Hippocampal formation (tissue), 2 donors: ENCODE results near the gene IKZF3.
"Not testable (repeated sequence)": the region's sequence is repeated elsewhere in the genome, so short reads cannot be mapped to it uniquely, and the experiment has no call there.

Experiments used
- DNase-seq, 2 donors: peaks; one replicate each; lab custom pipeline; 2025; lab: John Stamatoyannopoulos, UW

The IKZF3 gene

DNA sequence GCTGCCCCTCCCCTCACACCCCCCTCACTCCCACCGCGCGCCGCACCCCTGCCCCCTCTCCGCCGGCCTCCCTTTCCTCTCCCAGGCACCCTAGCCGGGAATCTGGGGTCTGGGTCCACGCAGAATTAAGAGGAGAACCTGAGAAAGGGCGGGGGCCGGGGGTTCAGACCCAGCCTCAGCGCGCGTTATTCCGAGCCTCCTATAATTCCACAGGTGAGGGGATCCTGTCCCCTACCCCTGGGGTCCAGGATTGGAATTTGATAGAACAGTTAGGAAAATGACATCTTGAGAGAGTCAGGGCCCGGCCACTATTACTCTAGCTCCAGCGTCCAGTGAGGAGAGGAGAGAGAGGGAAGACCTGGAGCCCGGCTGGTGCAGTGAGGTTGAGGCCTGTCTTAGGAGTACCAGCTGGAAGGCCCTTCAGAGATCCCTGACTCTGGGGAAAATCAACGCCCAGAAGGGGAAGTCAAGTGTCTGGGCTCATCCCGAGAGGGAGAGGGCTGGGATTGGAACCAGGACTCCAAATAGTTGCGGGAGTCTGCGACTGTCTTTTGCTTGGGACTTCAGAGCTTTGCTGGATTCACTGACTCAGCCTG lies 109.1 kb downstream of the IKZF3 start:
- no peak for DNase-seq

- peak; percentile 78 to 84 for DNase-seq
Measured at GRCh38 chr17:39754161-39754957, 109.8 kb downstream of the IKZF3 start.

DNA sequence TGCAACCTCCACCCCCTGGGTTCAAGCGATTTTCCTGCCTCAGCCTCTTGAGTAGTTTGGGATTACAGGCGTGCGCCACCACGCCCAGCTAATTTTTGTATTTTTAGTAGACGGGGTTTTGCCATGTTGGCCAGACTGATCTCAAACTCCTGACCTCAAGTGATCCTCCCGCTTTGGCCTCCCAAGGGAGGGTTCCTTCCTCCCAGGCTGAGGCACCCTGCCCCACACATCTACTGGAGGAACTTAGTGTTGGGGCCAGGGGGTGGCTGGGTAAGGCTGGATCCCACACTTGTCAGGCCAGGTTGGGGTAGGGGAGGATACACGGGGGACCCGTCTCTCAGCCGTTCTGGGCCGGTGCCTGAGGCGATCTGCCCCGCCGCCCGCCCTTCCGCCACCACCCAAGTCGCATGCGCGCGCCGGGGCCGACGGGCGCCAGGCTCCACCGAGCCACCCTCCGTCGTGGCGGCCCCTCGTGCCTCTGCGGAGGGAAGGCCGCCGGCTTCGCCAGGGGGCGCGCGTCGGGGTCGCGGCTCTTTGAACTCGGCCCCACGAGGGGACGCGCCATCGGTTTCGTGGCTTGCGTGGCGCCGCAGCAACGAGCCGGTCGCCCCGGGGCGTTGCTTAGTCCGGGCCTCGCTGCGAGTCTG lies 110.5 kb downstream of the IKZF3 start:
- DNase-seq = no peak

DNA sequence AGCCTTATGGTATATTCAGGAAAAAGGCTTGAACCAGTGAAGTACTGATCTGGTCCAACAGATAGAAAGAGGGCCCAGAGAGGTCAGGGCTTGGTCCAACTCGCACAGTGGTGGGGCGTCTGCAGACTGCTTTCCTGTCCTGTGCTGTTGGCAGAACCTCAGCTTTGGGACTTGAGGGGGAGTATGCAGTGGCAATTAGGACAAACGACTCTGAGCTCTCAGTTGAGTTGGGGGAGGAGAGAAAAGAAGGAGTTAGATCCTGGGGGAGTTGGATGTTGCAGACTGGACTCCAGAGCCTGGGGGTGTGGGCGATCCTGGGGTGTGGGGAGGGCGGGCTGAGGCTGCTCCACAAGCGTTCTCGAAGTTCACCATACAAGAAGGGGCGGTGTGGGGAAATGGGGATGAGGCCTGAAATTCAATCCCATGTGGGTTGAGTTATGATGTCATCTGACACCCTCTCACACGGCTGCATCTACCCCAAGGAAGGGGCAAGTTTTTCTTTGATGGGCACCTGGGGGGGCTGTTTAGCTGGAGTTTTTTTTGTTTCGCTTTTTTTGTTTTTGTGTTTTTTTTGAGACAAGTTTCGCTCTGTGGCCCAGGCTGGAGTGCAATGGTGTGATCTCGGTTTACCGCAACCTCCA lies 111.8 kb downstream of the IKZF3 start:
- no peak for DNase-seq

DNA sequence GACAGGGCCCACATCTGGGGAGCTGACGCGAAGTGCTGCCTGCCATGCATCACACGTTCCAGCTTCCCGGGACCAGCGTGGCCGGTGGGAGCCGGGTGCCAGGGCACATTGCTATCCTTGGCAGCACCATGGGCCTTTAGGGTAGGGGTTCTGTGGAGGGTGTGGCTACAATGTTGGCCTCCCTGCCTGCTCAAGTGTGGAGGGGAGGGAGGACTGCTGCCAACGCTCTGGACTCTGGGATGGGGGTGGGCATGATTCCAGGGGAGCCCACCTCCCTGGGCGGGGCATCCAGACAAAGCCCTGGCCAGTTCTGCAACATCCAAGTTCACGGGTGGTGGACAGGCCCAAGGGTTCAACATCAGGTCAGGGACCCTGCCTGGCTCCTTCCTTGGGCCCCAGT lies 112.5 kb downstream of the IKZF3 start:
- DNase-seq = no peak

- no peak for DNase-seq
Measured at GRCh38 chr17:39751016-39751543, 113.0 kb downstream of the IKZF3 start.

GRCh38 chr17:39750131-39751015 lies 113.7 kb downstream of the IKZF3 start:
- DNase-seq = no peak

DNA sequence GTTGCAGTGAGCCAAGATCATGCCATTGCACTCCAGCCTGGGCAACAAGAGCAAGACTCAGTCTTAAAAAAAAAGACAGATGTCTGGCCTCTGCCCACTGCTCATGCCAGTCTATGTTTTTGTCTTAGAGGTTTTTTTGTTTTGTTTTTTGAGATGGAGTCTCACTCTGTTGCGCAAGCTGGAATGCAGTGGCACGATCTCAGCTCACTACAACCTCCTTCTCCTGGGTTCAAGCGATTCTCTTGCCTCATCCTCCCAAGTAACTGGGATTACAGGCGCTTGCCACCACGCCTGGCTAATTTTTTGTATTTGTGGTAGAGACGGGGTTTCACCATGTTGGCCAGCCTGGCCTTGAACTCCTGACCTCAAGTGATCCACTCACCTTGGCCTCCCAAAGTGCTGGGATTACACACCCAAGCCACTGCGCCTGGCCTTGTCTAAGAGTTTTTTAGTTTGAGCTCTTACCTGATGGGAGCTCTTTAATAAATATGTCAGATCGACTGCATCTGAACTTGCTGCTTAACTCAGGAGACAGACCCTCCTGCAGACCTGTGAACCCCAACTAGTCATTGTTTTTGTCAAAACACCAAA lies 115.6 kb downstream of the IKZF3 start:
- not testable (repeated sequence) for DNase-seq

GRCh38 chr17:39747745-39748144 lies 116.4 kb downstream of the IKZF3 start:
- no peak for DNase-seq

GRCh38 chr17:39746145-39746461 lies 118.0 kb downstream of the IKZF3 start:
- no peak for DNase-seq

- DNase-seq = no peak
Measured at GRCh38 chr17:39745335-39746144, 118.6 kb downstream of the IKZF3 start.

- DNase-seq = no peak
Measured at GRCh38 chr17:39744836-39745215, 119.3 kb downstream of the IKZF3 start.

DNA sequence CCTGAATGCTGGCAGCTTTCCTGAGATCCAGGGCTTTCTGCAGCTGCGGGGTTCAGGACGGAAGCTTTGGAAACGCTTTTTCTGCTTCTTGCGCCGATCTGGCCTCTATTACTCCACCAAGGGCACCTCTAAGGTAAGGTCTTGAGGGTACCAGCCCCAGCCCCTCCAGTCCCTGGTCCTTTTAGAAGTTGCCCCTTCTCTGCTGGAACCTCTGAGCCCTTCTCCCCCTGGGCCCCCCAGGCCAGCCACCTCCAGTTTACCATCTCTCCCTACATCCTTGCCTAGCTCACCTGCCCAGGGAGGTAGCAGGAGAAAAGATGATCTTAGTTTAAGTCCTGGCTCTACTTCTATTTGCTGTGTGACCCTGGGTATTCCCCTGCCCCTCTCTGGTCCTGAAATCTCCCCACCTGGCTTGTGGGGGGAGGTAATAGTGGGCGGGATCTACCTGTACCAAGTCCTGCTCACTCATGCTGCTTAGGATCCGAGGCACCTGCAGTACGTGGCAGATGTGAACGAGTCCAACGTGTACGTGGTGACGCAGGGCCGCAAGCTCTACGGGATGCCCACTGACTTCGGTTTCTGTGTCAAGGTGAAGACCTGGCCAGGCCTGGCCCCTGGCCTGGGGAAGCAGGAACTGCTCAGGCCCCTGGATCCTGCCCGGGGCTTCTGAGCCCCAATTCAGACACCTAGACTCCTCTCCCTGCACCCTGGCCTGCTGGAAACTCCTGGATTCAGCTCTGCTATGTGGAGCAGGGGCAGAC lies 119.9 kb downstream of the IKZF3 start:
- no peak for DNase-seq

- no peak for DNase-seq
Measured at GRCh38 chr17:39742856-39743436, 121.2 kb downstream of the IKZF3 start.

- DNase-seq = no peak
Measured at GRCh38 chr17:39742126-39742855, 121.8 kb downstream of the IKZF3 start.

GRCh38 chr17:39740357-39741111 lies 123.6 kb downstream of the IKZF3 start:
- DNase-seq = no peak

DNA sequence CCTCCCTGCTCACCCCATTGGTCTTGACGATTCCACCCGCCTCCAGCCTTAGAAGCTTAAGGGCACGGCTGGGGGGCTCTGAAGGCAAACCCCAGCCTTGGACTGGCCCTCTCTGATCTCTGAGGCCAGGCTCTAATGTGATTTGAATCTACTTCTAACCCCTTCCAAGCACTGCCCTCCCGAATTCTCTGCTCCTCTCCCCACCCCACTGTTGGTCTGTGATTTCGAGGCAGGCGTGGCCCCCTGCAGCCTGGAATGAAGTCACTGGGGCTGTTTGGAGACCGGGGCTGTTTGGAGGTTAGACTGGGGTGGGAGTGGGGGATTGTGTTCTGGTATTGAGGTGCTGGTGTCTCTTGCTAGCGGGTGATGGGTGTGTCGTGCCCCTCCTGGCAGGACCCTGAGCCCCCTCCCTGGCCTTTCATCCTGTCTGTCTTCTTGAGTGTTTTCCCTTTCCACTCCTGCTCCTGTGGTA lies 124.2 kb downstream of the IKZF3 start:
- no peak for DNase-seq
